Measurements from ENCODE around the gene UNC13A. TPM values are rescaled to one million over a fixed set of nuclear protein-coding genes. Genes with fewer than 3 reads are reported as not detected.

The UNC13A gene
- total RNA-seq, 1 donor from 2014 or later: 1.3 TPM

GRCh38 chr19:17724655-17725054, 36.5 kb upstream of the UNC13A start:
- no peak overlapping the region for H3K4me2 ChIP-seq
- H3K79me2 ChIP-seq (ENCODE audit: low read depth): peaks cover 79% of the 10 kb centered on the region
- no peak overlapping the region for H3K4me3 Mint-ChIP-seq
- H3K27me3 Mint-ChIP-seq (ENCODE audit: insufficient read depth, low read depth): peaks cover 7% of the 10 kb centered on the region
- H3K9me3 Mint-ChIP-seq: no peaks in the 10 kb centered on the region
- H3K4me1 Mint-ChIP-seq: peaks cover 16% of the 10 kb centered on the region
- H3K36me3 Mint-ChIP-seq: peaks cover 14% of the 10 kb centered on the region
- H3K9me3 ChIP-seq (ENCODE audit: low read depth): no peaks in the 10 kb centered on the region
- TF ChIP-seq EZH2 (IDR thresholded peaks at IDR 0.05): no peak
- TF ChIP-seq EZH2phosphoT487 (IDR thresholded peaks at IDR 0.05): no peak
- no peak for TF ChIP-seq CTCF (IDR thresholded peaks at IDR 0.05)
- no peak overlapping the region for H3K4me3 ChIP-seq
- peaks cover 11% of the 10 kb centered on the region for H3K4me1 ChIP-seq
- no peak overlapping the region for H3K27ac ChIP-seq
- no peak overlapping the region for H2AFZ ChIP-seq (replicated peaks)
- no peak overlapping the region for H3K9ac ChIP-seq
- H3K27me3 ChIP-seq: no peaks in the 10 kb centered on the region
- peak overlapping the region; percentile 72 for H3K27ac Mint-ChIP-seq
- H3K36me3 ChIP-seq: no peaks in the 10 kb centered on the region
- H4K20me1 ChIP-seq (ENCODE audit: low read depth): peaks cover 64% of the 10 kb centered on the region
- H3F3A ChIP-seq (ENCODE audit: low read depth): no peaks in the 10 kb centered on the region
- no peak for DNase-seq (ENCODE audit: low spot score)

DNA sequence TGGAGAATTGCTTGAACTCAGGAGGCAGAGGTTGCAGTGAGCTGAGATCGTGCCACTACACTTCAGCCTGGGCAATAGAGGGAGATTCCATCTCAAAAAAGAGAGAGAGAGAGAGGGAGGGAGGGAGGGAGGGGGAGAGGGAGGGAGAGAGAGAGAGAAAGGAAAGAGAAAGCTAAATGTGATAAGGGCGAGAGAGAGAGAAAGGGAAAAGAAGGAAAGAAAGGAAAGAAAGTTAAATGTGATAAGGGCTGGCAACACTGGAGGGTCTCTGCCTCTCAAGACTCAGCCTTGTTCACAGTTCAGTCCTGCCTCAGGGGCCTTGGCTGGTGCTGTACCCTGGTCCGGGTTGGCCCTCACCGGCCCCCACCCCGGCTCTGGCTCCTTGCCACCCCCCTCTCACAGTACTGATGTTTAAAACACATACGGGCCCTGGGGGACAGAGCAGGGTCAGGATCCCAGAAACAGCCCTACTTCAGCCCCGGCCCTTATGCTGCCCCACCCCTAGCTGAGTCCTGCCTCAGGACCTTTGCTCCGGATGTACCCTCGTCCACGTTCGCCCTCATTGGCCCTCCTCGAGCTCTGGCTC, 34.6 kb upstream of the UNC13A start:
- Mint-ChIP-seq H3K27ac (no peak overlapping the region), H3K27me3 (ENCODE audit: insufficient read depth, low read depth) (peaks cover 11% of the 10 kb centered on the region), H3K36me3 (peaks cover 12% of the 10 kb centered on the region), H3K4me1 (peaks cover 23% of the 10 kb centered on the region), H3K9me3 (no peaks in the 10 kb centered on the region), H3K4me3 (no peak overlapping the region)
- Histone ChIP-seq H3K9ac (no peak overlapping the region), H3K4me3 (no peak overlapping the region), H3K4me1 (peaks cover 16% of the 10 kb centered on the region), H3K27me3 (no peaks in the 10 kb centered on the region), H3K27ac (no peak overlapping the region), H3K4me2 (no peak overlapping the region), H3K9me3 (ENCODE audit: low read depth) (no peaks in the 10 kb centered on the region), H3K79me2 (ENCODE audit: low read depth) (peaks cover 61% of the 10 kb centered on the region), H4K20me1 (ENCODE audit: low read depth) (peaks cover 48% of the 10 kb centered on the region), H3F3A (ENCODE audit: low read depth) (peaks cover 10% of the 10 kb centered on the region), H2AFZ (replicated peaks) (no peak overlapping the region), H3K36me3 (no peaks in the 10 kb centered on the region)
- DNase-seq (ENCODE audit: low spot score): no peak
- TF ChIP-seq EZH2 (IDR thresholded peaks at IDR 0.05) (no peak), EZH2phosphoT487 (IDR thresholded peaks at IDR 0.05) (no peak), CTCF (IDR thresholded peaks at IDR 0.05) (no peak)

- Mint-ChIP-seq H3K36me3 (peaks cover 12% of the 10 kb centered on the region), H3K4me3 (peak overlapping the region; percentile 85), H3K4me1 (peaks cover 30% of the 10 kb centered on the region), H3K9me3 (no peaks in the 10 kb centered on the region), H3K27ac (no peak overlapping the region), H3K27me3 (ENCODE audit: insufficient read depth, low read depth) (peaks cover 13% of the 10 kb centered on the region)
- Histone ChIP-seq H3K4me3 (no peak overlapping the region), H3K36me3 (no peaks in the 10 kb centered on the region), H3K9ac (no peak overlapping the region), H4K20me1 (ENCODE audit: low read depth) (peaks cover 46% of the 10 kb centered on the region), H3K4me2 (no peak overlapping the region), H3F3A (ENCODE audit: low read depth) (peaks cover 10% of the 10 kb centered on the region), H3K27me3 (no peaks in the 10 kb centered on the region), H3K79me2 (ENCODE audit: low read depth) (peaks cover 57% of the 10 kb centered on the region), H3K9me3 (ENCODE audit: low read depth) (no peaks in the 10 kb centered on the region), H3K4me1 (peaks cover 16% of the 10 kb centered on the region), H2AFZ (replicated peaks) (no peak overlapping the region), H3K27ac (no peak overlapping the region)
- no peak for DNase-seq (ENCODE audit: low spot score)
- TF ChIP-seq CTCF (IDR thresholded peaks at IDR 0.05): no peak
- TF ChIP-seq EZH2 (IDR thresholded peaks at IDR 0.05): no peak
- TF ChIP-seq EZH2phosphoT487 (IDR thresholded peaks at IDR 0.05): no peak
These were observed 33.7 kb upstream of the UNC13A start for GRCh38 chr19:17721821-17722220.
